Liver (tissue), 3 donors: Measurements from ENCODE around the gene KRT9.

Source experiments
- EGR1 ChIP-seq, 2 donors: IDR thresholded peaks; 2 replicates each; pipeline ENCODE4 v1.6.1; 2016 to 2018; ENCODE audit warnings: antibody characterized with exemption in 2 of 2, low read depth in 2 of 2
- FOXA1 ChIP-seq: IDR thresholded peaks from 2 replicates; pipeline ENCODE4 v1.6.1; 2016; ENCODE audit warnings: antibody characterized with exemption
- GABPA ChIP-seq, 2 donors: IDR thresholded peaks in 1 of 2; conservative IDR thresholded peaks in 1 of 2; 2 replicates each; pipeline ENCODE4 v1.6.1; 2016; ENCODE audit warnings: antibody characterized with exemption in 2 of 2, mild to moderate bottlenecking in 1 of 2, moderate library complexity in 1 of 2
- RAD21 ChIP-seq, 2 donors: IDR thresholded peaks; 2 replicates each; pipeline ENCODE4 v1.6.1; 2016; ENCODE audit warnings: antibody characterized with exemption in 2 of 2, mild to moderate bottlenecking in 2 of 2
- SP1 ChIP-seq: IDR thresholded peaks from 2 replicates; pipeline ENCODE4 v1.6.1; 2018; ENCODE audit warnings: antibody characterized with exemption, mild to moderate bottlenecking
- TAF1 ChIP-seq: conservative IDR thresholded peaks from 2 replicates; pipeline ENCODE4 v1.6.1; 2016; ENCODE audit warnings: antibody characterized with exemption, mild to moderate bottlenecking
- TF ChIP-seq, protein P1 (sequence below): fragments of 150-350 bp; IDR thresholded peaks from 2 replicates; pipeline ENCODE4 v1.5.1; 2017; ENCODE audit warnings: improper control_type of control experiment, low read depth, low read length; ENCODE audit not compliant: missing input control
- TF ChIP-seq, protein P2 (sequence below): IDR thresholded peaks from 2 replicates; pipeline ENCODE4 v1.6.1; 2016; ENCODE audit warnings: antibody characterized with exemption
- donor health status: healthy.
- donor health status: healthy.

DNA sequence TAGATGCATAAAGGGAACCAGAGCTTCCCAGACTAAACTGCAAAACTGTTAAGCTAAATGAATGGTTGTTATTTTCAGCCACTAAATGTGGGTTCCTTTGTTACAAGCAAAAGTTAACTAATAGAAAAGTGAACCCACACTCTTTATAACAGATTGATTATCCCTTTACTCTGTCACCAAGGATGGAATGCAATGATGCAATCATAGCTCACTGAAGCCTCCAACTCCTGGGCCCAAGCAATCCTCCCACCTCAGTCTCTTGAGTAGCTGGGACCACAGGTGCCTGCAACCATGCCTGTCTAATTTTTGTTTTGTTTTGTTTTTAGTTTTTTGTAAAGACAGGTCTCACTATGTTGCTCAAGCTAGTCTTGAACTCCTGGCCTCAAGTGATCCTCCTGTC, 6.5 kb downstream of the KRT9 start:
- no peak for TF ChIP-seq SP1
- TF ChIP-seq, protein P1, sequence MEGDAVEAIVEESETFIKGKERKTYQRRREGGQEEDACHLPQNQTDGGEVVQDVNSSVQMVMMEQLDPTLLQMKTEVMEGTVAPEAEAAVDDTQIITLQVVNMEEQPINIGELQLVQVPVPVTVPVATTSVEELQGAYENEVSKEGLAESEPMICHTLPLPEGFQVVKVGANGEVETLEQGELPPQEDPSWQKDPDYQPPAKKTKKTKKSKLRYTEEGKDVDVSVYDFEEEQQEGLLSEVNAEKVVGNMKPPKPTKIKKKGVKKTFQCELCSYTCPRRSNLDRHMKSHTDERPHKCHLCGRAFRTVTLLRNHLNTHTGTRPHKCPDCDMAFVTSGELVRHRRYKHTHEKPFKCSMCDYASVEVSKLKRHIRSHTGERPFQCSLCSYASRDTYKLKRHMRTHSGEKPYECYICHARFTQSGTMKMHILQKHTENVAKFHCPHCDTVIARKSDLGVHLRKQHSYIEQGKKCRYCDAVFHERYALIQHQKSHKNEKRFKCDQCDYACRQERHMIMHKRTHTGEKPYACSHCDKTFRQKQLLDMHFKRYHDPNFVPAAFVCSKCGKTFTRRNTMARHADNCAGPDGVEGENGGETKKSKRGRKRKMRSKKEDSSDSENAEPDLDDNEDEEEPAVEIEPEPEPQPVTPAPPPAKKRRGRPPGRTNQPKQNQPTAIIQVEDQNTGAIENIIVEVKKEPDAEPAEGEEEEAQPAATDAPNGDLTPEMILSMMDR = no peak
- no peak for TF ChIP-seq FOXA1
- TF ChIP-seq TAF1 = no peak
- TF ChIP-seq RAD21 (IDR thresholded peaks at IDR 0.05) = no peak
- TF ChIP-seq EGR1 (IDR thresholded peaks at IDR 0.05; ENCODE audit: low read depth in 2 of 2) = no peak
- TF ChIP-seq GABPA (IDR thresholded peaks at IDR 0.05 in 1 of 2, conservative IDR thresholded peaks at IDR 0.05 in 1 of 2) = no peak
- TF ChIP-seq, protein P2, sequence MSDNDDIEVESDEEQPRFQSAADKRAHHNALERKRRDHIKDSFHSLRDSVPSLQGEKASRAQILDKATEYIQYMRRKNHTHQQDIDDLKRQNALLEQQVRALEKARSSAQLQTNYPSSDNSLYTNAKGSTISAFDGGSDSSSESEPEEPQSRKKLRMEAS = no peak
